Heart right ventricle (tissue), 16 donors: ENCODE measurements around the gene CISD3. TPM values are rescaled to one million over a fixed set of nuclear protein-coding genes. Genes with fewer than 3 reads are reported as not detected.

Source experiments
- ATAC-seq, 8 donors: fragments of 200-7000 bp; cut with Tn5 transposase; one replicate each; pipeline ENCODE4 v1.9.1; 2020; ENCODE audit warnings: mild to moderate bottlenecking in 8 of 8, moderate library complexity in 8 of 8, moderate number of reproducible peaks in 1 of 8
- DNase-seq, 2 donors: peaks; one replicate each; pipeline ENCODE4 v3.0.0-alpha.2; 2020
- H3K27ac ChIP-seq, 10 donors: fragments of 200-600 bp; sonication (generic) in 2 of 10; one replicate each; pipeline versions ENCODE4 v1.5.0 to v1.8.0; 2020 to 2022; ENCODE audit warnings: mild to moderate bottlenecking in 3 of 10
- H3K27me3 ChIP-seq, 7 donors: fragments of 200-600 bp; one replicate each; pipeline ENCODE4 v1.8.0; 2021 to 2022; ENCODE audit warnings: mild to moderate bottlenecking in 2 of 7
- H3K36me3 ChIP-seq, 9 donors: fragments of 200-600 bp; sonication (generic) in 1 of 9; one replicate each; pipeline versions ENCODE4 v1.5.0 to v1.8.0; 2020 to 2022; ENCODE audit warnings: mild to moderate bottlenecking in 2 of 9
- H3K4me1 ChIP-seq, 9 donors: fragments of 200-600 bp; sonication (generic) in 1 of 9; one replicate each; pipeline versions ENCODE4 v1.5.0 to v1.8.0; 2020 to 2022; ENCODE audit warnings: mild to moderate bottlenecking in 4 of 9
- H3K4me3 ChIP-seq, 10 donors: fragments of 200-600 bp; sonication (generic) in 2 of 10; one replicate each; pipeline versions ENCODE4 v1.5.0 to v1.8.0; 2020 to 2022; ENCODE audit warnings: mild to moderate bottlenecking in 7 of 10, moderate library complexity in 2 of 10
- H3K9me3 ChIP-seq, 11 donors: fragments of 200-600 bp in 10 of 11; sonication (generic) in 2 of 11; one replicate each; pipeline versions ENCODE4 v1.5.0 to v1.8.0; 2013 to 2022; ENCODE audit warnings: mild to moderate bottlenecking in 2 of 11, control low read depth in 1 of 11, moderate library complexity in 1 of 11
- WGBS, 2 donors: extraction: QIAGEN DNeasy Blood & Tissue Kit; methylation state at CpG; one replicate each; pipeline ENCODE4 v1.1.7; 2013; ENCODE audit warnings: inconsistent platforms in 1 of 2; 5-methylcytosine and 5-hydroxymethylcytosine counted together
- intact Hi-C, 10 donors: fragments of 100-400 bp; cut with DNase I; formaldehyde crosslinking; loops; one replicate each; pipeline versions ENCODE4 v1.11.1 to v1.14.2; 2022
- polyA plus RNA-seq, 2 donors: library from polyadenylated mRNA; stranded (reverse); fragments of 200-250 nt; gene quantifications; one replicate each; pipeline ENCODE4 v1.2.3, GENCODE V29; 2013
- total RNA-seq, 10 donors: library from RNA; stranded (reverse); fragmentation: NEBNext Ultra II Directional in 3 of 10; extraction: Animal tissue kit (Norgen Biotek cat#: 25700) in 3 of 10; gene quantifications; one replicate each; pipeline versions ENCODE4 v1.2.1 to v1.2.4, GENCODE V29; 2021 to 2023
- TF ChIP-seq, protein P1 (sequence below), 9 donors: fragments of 200-600 bp; sonication (generic) in 2 of 9; IDR thresholded peaks; one replicate each; pipeline versions ENCODE4 v1.5.0 to v1.8.0; 2021 to 2022; ENCODE audit warnings: antibody characterized with exemption in 9 of 9, mild to moderate bottlenecking in 5 of 9, moderate library complexity in 1 of 9
- donor health status: Arrhythmogenic right ventricular cardiomyopathy.
- donor health status: ischemic (EF 13 %, LVEDD 7.1; RV severe dilation, severe dysfunction).
- donor health status: healthy with polysubstance abuse.
- donor health status: DM: no; HTN: yes; CAD: no.
- donor health status: DM: no; HTN: no; CAD: no.
- donor health status: ischemic (EF 25% LVEDD 6.9; RV normal size, moderate dysfunction).
- donor health status: ischemic (EF 25% LVEDD 5.7; RV mildly dilated, moderate dysfunction).
- donor health status: healthy.
- donor health status: DM: yes; HTN: yes; CAD: no.
- donor health status: Ischemic cardiomyopathy.
- donor health status: ischemic (EF 35%, LVEDD 5.7; RV mildly dilated, moderate dysfunction).
- donor health status: nonischemic (EF 11% LVEDD 7.7; RV severe dilation, severe dysfunction).
- donor health status: DM: yes; HTN: yes; CAD: no.
- donor health status: PGD.
- donor health status: ischemic (EF 29% LVEDD 5.4; RV normal size, mild dysfunction).
- donor health status: nonischemic (EF 23%, LVEDD 6.1; RV moderate dilation, normal function).

CISD3 gene
- total and polyA plus RNA-seq, 12 donors, result 50.5 to 84.1 (median 69.4) TPM

DNA sequence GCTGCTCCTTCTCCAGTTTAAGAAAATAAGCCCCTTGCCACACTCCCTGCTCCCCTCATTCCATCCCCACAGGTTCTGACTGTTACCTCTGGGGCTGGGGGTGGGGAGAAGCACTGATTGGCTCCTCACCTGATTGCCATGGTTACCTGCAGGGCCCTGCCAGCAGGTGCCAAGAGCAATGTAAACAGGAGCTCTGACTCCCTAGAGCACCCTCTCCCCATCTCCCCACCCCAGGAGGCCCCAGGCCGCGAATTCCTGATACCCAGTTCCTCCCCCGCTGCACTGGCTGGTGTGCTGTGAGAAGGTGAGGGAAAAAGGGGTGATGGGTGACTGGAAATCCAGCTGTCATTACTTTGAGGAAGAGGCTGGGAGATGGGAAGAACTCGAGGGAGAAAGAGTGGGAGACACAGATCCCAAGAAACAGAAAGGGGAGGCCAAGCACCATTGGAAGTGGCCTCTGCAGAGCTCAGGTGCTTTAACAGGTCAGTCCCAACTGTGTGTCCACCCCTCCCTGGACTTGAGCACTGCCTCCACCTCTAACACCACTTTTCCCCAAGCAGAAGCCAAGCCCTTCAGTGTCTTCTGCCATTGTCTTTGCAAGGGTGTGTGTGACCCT lies 13.5 kb downstream of the CISD3 start:
- peaks cover 12 to 73% (median 60%) of the 10 kb centered on the region in 9 donors for H3K4me1 ChIP-seq

DNA sequence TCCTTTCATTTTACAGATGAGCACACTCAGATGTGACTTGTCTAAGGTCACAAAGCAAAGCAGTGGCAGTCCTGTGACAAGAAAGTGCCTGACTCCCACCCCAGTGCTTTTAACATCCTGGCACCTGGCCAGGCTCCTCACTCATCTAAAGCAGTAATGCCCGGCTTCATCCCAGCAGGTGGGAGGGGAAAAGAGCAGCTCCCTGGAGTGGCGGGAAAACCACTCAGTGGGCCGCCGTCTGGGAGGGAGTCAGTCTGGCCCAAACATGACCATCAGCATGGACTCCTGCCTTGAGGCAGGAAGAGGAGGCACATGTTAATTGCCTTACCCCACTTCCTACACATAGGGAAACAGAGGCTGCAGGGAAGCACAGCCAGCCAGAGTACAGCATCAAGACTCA lies 15.4 kb downstream of the CISD3 start:
- Histone ChIP-seq H3K27me3 (peaks cover 0 to 46% (median 0%) of the 10 kb centered on the region in 7 donors), H3K4me1 (peaks cover 12 to 89% (median 78%) of the 10 kb centered on the region in 9 donors), H3K4me3 (no peak overlapping the region), H3K36me3 (no peaks in the 10 kb centered on the region), H3K9me3 (no peaks in the 10 kb centered on the region), H3K27ac (peak overlapping the region in 5 of 10 donors; percentile 17 to 96 (median 92))
- ATAC-seq, result no peak
- TF ChIP-seq, protein P1, sequence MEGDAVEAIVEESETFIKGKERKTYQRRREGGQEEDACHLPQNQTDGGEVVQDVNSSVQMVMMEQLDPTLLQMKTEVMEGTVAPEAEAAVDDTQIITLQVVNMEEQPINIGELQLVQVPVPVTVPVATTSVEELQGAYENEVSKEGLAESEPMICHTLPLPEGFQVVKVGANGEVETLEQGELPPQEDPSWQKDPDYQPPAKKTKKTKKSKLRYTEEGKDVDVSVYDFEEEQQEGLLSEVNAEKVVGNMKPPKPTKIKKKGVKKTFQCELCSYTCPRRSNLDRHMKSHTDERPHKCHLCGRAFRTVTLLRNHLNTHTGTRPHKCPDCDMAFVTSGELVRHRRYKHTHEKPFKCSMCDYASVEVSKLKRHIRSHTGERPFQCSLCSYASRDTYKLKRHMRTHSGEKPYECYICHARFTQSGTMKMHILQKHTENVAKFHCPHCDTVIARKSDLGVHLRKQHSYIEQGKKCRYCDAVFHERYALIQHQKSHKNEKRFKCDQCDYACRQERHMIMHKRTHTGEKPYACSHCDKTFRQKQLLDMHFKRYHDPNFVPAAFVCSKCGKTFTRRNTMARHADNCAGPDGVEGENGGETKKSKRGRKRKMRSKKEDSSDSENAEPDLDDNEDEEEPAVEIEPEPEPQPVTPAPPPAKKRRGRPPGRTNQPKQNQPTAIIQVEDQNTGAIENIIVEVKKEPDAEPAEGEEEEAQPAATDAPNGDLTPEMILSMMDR (IDR thresholded peaks at IDR 0.05), result no peak
- no peak for DNase-seq
- intact Hi-C loops, result loop anchor here in 1 of 10 donors (5.0 kb wide), 1 partner anchor 43 kb away; no protein-coding TSS in a partner anchor
- 33 to 52% methylated on average over 4 of the region's 4 CpGs for WGBS, 2 donors

More for the DNA sequence above, 13.5 kb downstream of the CISD3 start:
- intact Hi-C loops, result loop anchor here in 1 of 10 donors (5.0 kb wide), 1 partner anchor 36 kb away; the partner anchor contains the start of gene MLLT6
- no peak overlapping the region for H3K4me3 ChIP-seq
- H3K9me3 ChIP-seq, result no peaks in the 10 kb centered on the region
- H3K36me3 ChIP-seq, result peaks cover 0 to 15% (median 8%) of the 10 kb centered on the region in 9 donors
- DNase-seq (no peak), ATAC-seq (no peak)
- TF ChIP-seq, protein P1 (IDR thresholded peaks at IDR 0.05), result no peak
- peak overlapping the region in 6 of 10 donors; percentile 10 to 88 (median 78) for H3K27ac ChIP-seq
- 73 to 77% methylated on average over 4 of the region's 4 CpGs for WGBS, 2 donors
- H3K27me3 ChIP-seq, result peaks cover 0 to 28% (median 0%) of the 10 kb centered on the region in 7 donors

DNA sequence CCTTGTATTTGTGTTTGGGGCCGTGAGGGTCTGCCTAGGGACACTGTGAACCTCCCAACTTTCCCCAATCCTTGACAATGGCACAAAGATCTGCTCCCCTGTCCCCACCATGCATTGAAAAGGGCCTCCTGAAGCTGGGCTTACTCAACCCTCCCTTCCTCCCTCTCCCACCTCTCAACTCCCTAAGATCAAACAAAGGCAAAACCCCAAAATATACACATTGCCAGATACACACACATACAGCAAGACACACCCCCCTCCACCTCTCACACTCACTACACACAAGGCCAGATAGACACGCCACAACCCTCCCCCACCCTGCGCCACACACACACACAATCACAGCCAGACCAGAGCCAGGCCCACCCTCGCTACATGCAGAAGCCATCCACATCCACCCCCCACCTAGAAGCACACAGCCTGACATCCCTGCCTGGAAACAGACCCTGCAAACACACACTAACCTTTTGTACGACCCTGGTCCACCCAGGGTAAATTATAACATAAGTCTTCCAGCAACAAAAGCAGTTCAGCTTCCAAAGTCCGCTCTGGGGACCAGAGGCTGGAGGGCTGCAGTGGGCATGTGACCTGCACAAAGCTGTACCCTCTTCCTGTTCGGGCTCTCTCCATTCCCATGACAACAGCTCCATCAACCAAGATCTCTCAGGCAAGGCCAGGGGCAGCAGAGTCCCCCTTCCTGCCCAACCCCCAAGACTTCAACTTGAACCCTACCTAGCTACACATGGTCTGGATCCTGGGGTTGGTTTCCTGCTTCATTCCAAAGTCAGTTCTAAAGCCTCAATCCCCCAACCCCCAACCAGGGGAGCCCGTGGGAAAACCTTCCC lies 16.1 kb downstream of the CISD3 start:
- Histone ChIP-seq H3K9me3 (no peaks in the 10 kb centered on the region), H3K4me1 (peaks cover 10 to 89% (median 78%) of the 10 kb centered on the region in 9 donors), H3K27ac (peak overlapping the region in 9 of 10 donors; percentile 90 to 99 (median 96)), H3K36me3 (no peaks in the 10 kb centered on the region), H3K27me3 (peaks cover 0 to 52% (median 0%) of the 10 kb centered on the region in 7 donors), H3K4me3 (peak overlapping the region in 9 of 10 donors; percentile 67 to 99 (median 89))
- intact Hi-C loops, result loop anchor here in 2 of 10 donors (2.0 to 5.0 kb wide), 2 partner anchors 15 to 44 kb away; partner anchors contain the start of gene CISD3 (in 1 of the 2)
- WGBS, 2 donors, result 48 to 58% methylated on average over 8 of the region's 8 CpGs
- ATAC-seq, result no peak
- no peak for DNase-seq
- TF ChIP-seq, protein P1 (IDR thresholded peaks at IDR 0.05), result no peak

DNA sequence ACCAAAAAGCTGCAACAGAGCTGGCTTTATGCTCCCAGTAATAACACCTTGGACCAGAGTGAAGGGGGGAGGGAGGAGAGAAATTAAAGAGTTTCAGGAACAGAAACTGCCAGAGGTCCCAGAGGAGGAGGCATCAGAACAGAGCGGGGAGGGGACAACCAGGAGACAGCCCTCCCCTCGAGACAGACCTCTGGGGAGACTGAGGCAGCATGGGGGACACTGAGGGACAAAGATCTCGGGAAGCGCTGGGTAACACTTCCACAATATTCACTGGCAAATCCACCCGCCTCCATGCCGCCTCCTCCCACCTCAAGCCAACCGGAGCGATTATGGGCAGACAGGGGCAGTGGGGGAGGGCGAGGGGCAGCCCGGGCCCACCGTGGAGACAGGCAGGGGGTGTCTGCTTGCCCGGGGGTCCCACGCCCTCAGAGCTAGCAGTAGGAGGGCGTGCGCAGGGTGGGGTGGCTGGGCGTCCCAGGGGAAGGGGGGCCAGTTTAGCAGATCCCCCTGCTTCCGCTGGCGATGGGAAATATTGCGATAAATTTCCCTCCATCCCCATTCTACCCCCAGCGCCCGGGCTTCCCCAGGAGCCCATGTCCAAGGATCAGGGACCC lies 16.8 kb downstream of the CISD3 start:
- Histone ChIP-seq H3K9me3 (no peaks in the 10 kb centered on the region), H3K27ac (peak overlapping the region; percentile 73 to 99 (median 94)), H3K27me3 (peaks cover 0 to 52% (median 0%) of the 10 kb centered on the region in 7 donors), H3K4me3 (peak overlapping the region; percentile 67 to 99 (median 90)), H3K36me3 (no peaks in the 10 kb centered on the region), H3K4me1 (peaks cover 7 to 87% (median 78%) of the 10 kb centered on the region in 9 donors)
- no peak for ATAC-seq
- 6 to 12% methylated on average over 20 to 21 of the region's 21 CpGs for WGBS, 2 donors
- no peak for DNase-seq
- intact Hi-C loops, result loop anchor here in 2 of 10 donors (2.0 to 5.0 kb wide), 2 partner anchors 16 to 45 kb away; partner anchors contain the start of gene CISD3 (in 1 of the 2)
- TF ChIP-seq, protein P1 (IDR thresholded peaks at IDR 0.05), result no peak
